Fibroblast of lung (primary cell): ENCODE data around the gene KAT2A. TPM values are rescaled to one million over a fixed set of nuclear protein-coding genes. Genes with fewer than 3 reads are reported as not detected.

Experiments used
- DNase-seq, 2 donors: peaks; one replicate each; pipeline versions ENCODE4 v3.0.0 to v3.0.0-alpha.2; 2010; ENCODE audit warnings: low read depth in 2 of 2
- H2AFZ ChIP-seq: 2 replicates; pipeline ENCODE4 v1.5.1; 2012; ENCODE audit warnings: low read length, control low read depth, inconsistent platforms
- H3K27ac ChIP-seq: 2 replicates; pipeline ENCODE4 v1.5.1; 2011; ENCODE audit warnings: low read length, control low read depth; ENCODE audit not compliant: insufficient read depth
- H3K27me3 ChIP-seq: 2 replicates; pipeline ENCODE4 v1.5.1; 2011; ENCODE audit warnings: mild to moderate bottlenecking, low read length; ENCODE audit not compliant: control insufficient read depth, insufficient read depth
- H3K36me3 ChIP-seq: 2 replicates; pipeline ENCODE4 v1.5.1; 2011; ENCODE audit warnings: low read length; ENCODE audit not compliant: control insufficient read depth, insufficient read depth
- H3K4me1 ChIP-seq: 2 replicates; pipeline ENCODE4 v1.5.1; 2011; ENCODE audit warnings: low read length; ENCODE audit not compliant: control insufficient read depth, insufficient read depth; ENCODE audit errors: extremely low read depth
- H3K4me2 ChIP-seq: 2 replicates; pipeline ENCODE4 v1.5.1; 2011; ENCODE audit warnings: low read length, control low read depth; ENCODE audit not compliant: insufficient read depth; ENCODE audit errors: extremely low read depth
- H3K4me3 ChIP-seq, 4 experiments: fragments of 200-600 bp in 1 of 4; sonication (generic) in 1 of 4; replicated peaks in 1 of 4; 2 replicates each; pipeline ENCODE4 v1.5.1; 2011 to 2016; ENCODE audit warnings: low read length in 4 of 4, low read depth in 3 of 4, mild to moderate bottlenecking in 3 of 4, control low read depth in 2 of 4, inconsistent platforms in 1 of 4, mixed read lengths in 1 of 4; ENCODE audit not compliant: insufficient read depth in 1 of 4; ENCODE audit errors: control extremely low read depth in 1 of 4
- H3K79me2 ChIP-seq: 2 replicates; pipeline ENCODE4 v1.5.1; 2012; ENCODE audit warnings: mild to moderate bottlenecking, low read length, inconsistent platforms; ENCODE audit not compliant: control insufficient read depth, insufficient read depth
- H3K9ac ChIP-seq: 2 replicates; pipeline ENCODE4 v1.5.1; 2011; ENCODE audit warnings: mild to moderate bottlenecking, low read length, control low read depth; ENCODE audit not compliant: insufficient read depth
- H3K9me3 ChIP-seq: 2 replicates; pipeline ENCODE4 v1.5.1; 2012; ENCODE audit warnings: low read depth, low read length; ENCODE audit not compliant: control insufficient read depth, insufficient read depth
- H4K20me1 ChIP-seq: 2 replicates; pipeline ENCODE4 v1.5.1; 2011; ENCODE audit warnings: low read length; ENCODE audit not compliant: control insufficient read depth, insufficient read depth; ENCODE audit errors: extremely low read depth
- CTCF ChIP-seq, 2 donors: IDR thresholded peaks in 1 of 2; conservative IDR thresholded peaks in 1 of 2; 1 replicate in 1 of 2; 2 replicates in 1 of 2; pipeline ENCODE4 v1.5.1; 2011 to 2012; ENCODE audit warnings: low read length in 2 of 2, control low read depth in 1 of 2, inconsistent platforms in 1 of 2, low read depth in 1 of 2, mild to moderate bottlenecking in 1 of 2
- EZH2 ChIP-seq: IDR thresholded peaks from 2 replicates; pipeline ENCODE4 v1.5.1; 2012; ENCODE audit warnings: low read length, control low read depth, mild to moderate bottlenecking; ENCODE audit errors: missing control alignments
- polyA plus RNA-seq, 2 donors: library from polyadenylated mRNA; depleted of rRNA in 1 of 2; stranded (reverse) in 1 of 2; unstranded in 1 of 2; fragments of >200 nt; gene quantifications; 2 replicates each; pipeline ENCODE4 v1.2.1, GENCODE V29; 2011 to 2012; ENCODE audit warnings: missing spikeins in 1 of 2
- total RNA-seq: library from RNA; depleted of rRNA; stranded (reverse); fragments of >200 nt; gene quantifications from 2 replicates; pipeline ENCODE4 v1.2.1, GENCODE V29; 2014

Gene KAT2A
- total and polyA plus RNA-seq, 2 donors (not counting 1 experiment from before 2014, with no cell fraction given): 7.8 to 9.1 TPM

- H2AFZ ChIP-seq: no peak overlapping the region
- no peaks in the 10 kb centered on the region for H3K27me3 ChIP-seq
- no peak overlapping the region for H3K4me2 ChIP-seq
- no peaks in the 10 kb centered on the region for H3K79me2 ChIP-seq
- no peaks in the 10 kb centered on the region for H4K20me1 ChIP-seq
- no peak for DNase-seq
- H3K4me3 ChIP-seq: no peak overlapping the region
- H3K4me1 ChIP-seq: peaks cover 9% of the 10 kb centered on the region
- H3K36me3 ChIP-seq: peaks cover 21% of the 10 kb centered on the region
- H3K9me3 ChIP-seq: no peaks in the 10 kb centered on the region
- no peak overlapping the region for H3K9ac ChIP-seq
- no peak overlapping the region for H3K27ac ChIP-seq
- TF ChIP-seq EZH2 (no peak), CTCF (conservative IDR thresholded peaks at IDR 0.05 in 1 of 2, IDR thresholded peaks at IDR 0.05 in 1 of 2; ENCODE audit: low read depth in 1 of 2, low read length in 2 of 2) (no peak)
Observed at GRCh38 chr17:42114118-42114517, 7.0 kb downstream of the KAT2A start.

- no peak overlapping the region for H3K4me3 ChIP-seq
- H3K9me3 ChIP-seq: no peaks in the 10 kb centered on the region
- no peak overlapping the region for H3K4me2 ChIP-seq
- peak overlapping the region; percentile 68 for H3K27ac ChIP-seq
- no peaks in the 10 kb centered on the region for H4K20me1 ChIP-seq
- TF ChIP-seq CTCF (conservative IDR thresholded peaks at IDR 0.05 in 1 of 2, IDR thresholded peaks at IDR 0.05 in 1 of 2; ENCODE audit: low read depth in 1 of 2, low read length in 2 of 2) (no peak), EZH2 (no peak)
- no peak for DNase-seq
- no peak overlapping the region for H3K9ac ChIP-seq
- no peaks in the 10 kb centered on the region for H3K79me2 ChIP-seq
- peaks cover 9% of the 10 kb centered on the region for H3K4me1 ChIP-seq
- no peak overlapping the region for H2AFZ ChIP-seq
- H3K36me3 ChIP-seq: peaks cover 20% of the 10 kb centered on the region
- H3K27me3 ChIP-seq: no peaks in the 10 kb centered on the region
Observed at GRCh38 chr17:42113293-42114069, 7.7 kb downstream of the KAT2A start.

GRCh38 chr17:42112552-42113176 lies 8.5 kb downstream of the KAT2A start, which contains the start of gene DHX58:
Gene DHX58, minus strand, starts transcription at chr17:42112714. Its CDS starts 822 bp downstream, at chr17:42111892.
- H3K4me3 ChIP-seq: peak within 1 kb of the TSS; percentile 9 to 68 (median 54)

More at GRCh38 chr17:42112552-42113176, 8.5 kb downstream of the KAT2A start, which contains the start of gene DHX58:
- H4K20me1 ChIP-seq: no peaks in the 10 kb centered on the region
- H3K9ac ChIP-seq: peak within 1 kb of the TSS; percentile 40
- peak within 1 kb of the TSS; percentile 91 for H3K4me2 ChIP-seq
- no peaks in the 10 kb centered on the region for H3K9me3 ChIP-seq
- H3K27ac ChIP-seq: peak within 1 kb of the TSS; percentile 68
- DNase-seq: peak; percentile 61 to 87
- no peaks in the 10 kb centered on the region for H3K79me2 ChIP-seq
- H3K27me3 ChIP-seq: no peaks in the 10 kb centered on the region
- H3K4me1 ChIP-seq: peaks cover 9% of the 10 kb centered on the region
- no peak for TF ChIP-seq EZH2
- no peak for TF ChIP-seq CTCF (conservative IDR thresholded peaks at IDR 0.05 in 1 of 2, IDR thresholded peaks at IDR 0.05 in 1 of 2; ENCODE audit: low read depth in 1 of 2, low read length in 2 of 2)
- H3K36me3 ChIP-seq: peaks cover 21% of the 10 kb centered on the region
- H2AFZ ChIP-seq: peak within 1 kb of the TSS; percentile 81
